GM12801 (cell line): Measurements from ENCODE around the gene RPL32.

Source experiments
- TF ChIP-seq, protein P1 (sequence below): IDR thresholded peaks from one replicate; pipeline ENCODE4 v1.5.1; 2011; ENCODE audit warnings: control low read depth; ENCODE audit not compliant: insufficient read length; ENCODE audit errors: extremely low read depth

Gene RPL32

DNA sequence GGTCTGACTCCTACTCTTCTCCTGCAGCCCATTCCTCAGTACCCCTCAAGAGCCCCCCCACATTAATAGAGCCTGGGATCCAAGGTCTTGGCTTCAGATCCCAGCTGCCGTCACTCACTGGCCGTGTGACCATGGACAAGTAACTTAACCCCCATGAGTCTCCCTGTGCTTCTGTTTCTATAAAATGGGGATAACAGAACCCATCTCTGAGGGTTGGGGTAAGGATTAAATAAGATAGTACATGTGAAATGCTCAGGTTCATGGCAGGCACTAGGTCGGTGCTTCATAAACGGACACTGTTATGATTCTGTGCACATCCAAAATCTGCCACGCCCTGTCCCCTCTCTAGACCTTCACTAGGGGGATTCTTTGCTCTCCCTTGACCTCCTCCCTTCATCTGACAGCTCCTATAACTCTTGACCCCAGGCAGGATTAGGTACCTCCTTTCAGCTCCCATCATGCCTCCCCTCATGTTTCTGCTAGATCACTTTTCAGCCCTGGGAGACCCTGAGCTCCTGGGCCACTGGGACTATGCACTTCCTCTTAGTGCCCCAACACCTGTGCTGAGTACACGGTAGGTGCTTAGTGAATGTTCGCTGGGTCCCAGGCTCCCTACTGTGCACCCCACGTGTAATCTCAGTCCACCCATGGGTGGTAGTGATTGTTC lies 43.3 kb downstream of the RPL32 start:
- TF ChIP-seq, protein P1, sequence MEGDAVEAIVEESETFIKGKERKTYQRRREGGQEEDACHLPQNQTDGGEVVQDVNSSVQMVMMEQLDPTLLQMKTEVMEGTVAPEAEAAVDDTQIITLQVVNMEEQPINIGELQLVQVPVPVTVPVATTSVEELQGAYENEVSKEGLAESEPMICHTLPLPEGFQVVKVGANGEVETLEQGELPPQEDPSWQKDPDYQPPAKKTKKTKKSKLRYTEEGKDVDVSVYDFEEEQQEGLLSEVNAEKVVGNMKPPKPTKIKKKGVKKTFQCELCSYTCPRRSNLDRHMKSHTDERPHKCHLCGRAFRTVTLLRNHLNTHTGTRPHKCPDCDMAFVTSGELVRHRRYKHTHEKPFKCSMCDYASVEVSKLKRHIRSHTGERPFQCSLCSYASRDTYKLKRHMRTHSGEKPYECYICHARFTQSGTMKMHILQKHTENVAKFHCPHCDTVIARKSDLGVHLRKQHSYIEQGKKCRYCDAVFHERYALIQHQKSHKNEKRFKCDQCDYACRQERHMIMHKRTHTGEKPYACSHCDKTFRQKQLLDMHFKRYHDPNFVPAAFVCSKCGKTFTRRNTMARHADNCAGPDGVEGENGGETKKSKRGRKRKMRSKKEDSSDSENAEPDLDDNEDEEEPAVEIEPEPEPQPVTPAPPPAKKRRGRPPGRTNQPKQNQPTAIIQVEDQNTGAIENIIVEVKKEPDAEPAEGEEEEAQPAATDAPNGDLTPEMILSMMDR: no peak

DNA sequence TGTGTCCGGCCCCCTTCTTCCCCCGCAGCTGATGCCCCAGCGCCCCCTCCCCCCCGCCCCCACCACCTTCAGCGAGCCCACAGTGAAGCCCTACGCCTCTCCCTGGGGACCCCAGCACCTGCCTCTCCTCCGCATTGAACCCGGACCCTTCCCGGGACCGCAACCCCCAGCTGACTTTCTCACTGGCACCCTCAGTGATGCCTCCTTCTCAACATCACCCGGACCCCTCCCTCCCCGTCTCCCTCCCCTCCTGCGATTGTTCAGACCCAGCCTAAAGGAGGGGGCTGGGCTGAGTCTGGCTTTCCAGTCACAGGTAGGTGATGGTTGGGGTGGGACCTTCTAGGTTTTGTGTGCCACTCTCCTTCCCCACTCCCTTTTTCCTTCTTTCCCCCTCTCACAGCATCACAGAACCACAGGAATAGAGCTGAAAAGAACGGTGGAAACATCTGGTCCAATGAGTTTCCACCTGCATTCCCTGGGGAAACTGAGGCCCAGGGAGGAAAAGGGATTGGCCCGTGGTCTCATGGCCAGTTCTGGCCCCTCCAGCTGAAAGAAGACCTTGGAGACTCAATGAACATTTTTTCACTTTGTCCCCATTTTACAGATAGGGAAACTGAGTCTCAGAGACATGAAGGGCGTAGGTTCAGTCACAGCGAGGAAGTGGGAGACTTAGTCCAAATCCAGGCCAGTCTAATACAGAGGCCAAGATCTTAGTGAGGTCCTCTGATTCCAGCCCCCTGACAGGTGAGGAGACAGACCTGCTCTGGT lies 44.1 kb downstream of the RPL32 start:
- TF ChIP-seq, protein P1: no peak

DNA sequence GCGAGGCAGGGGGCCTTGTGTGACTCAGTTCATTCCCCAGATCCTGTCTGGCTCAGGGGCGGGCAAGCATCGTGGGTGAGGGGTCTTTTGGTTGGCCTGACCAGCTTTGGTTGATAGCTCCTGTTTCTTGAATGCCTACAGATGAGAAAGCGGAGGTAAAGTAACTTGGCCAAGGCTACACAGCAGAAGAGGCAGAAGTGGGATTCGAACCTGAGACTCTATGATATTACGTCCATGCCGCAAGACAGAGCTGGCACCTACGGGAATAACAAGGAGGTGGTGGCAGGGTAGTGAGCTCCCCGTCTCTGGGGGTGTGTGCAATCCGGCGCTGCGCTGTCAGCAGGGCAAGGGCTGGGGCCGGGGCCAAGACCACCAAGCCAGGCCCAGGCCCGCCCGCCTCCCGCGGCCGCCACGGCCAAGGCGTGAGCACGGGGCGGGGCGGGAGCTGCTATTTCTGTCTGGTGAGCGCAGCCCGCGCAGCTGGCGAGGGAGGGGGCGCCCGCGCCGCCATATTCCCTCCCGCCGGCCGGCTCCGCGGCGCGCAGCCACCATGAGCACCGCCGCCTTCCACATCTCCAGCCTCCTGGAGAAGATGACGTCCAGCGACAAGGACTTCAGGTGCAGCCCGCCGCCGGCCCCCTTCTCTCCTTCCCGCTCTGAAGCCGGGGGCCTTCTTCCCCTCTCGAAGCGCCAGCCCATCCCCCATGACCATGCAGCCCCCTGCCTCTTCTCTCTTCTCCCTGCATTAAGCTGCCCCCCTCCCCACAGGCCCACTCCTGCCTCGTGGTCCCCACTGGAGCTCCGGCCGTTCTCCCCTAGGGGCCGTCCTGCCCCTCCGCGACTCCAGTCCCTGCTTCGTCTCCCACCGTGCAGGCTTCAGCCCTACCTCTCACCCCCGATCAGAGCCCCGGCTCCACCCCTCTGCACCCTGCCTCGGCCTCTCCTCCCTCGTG lies 44.9 kb downstream of the RPL32 start, which contains the start of gene CAND2:
Gene CAND2, plus strand, starts transcription at position 510 of the 953 bp plus-strand sequence. Its CDS starts 41 bp downstream, at position 551.
- TF ChIP-seq, protein P1: no peak

DNA sequence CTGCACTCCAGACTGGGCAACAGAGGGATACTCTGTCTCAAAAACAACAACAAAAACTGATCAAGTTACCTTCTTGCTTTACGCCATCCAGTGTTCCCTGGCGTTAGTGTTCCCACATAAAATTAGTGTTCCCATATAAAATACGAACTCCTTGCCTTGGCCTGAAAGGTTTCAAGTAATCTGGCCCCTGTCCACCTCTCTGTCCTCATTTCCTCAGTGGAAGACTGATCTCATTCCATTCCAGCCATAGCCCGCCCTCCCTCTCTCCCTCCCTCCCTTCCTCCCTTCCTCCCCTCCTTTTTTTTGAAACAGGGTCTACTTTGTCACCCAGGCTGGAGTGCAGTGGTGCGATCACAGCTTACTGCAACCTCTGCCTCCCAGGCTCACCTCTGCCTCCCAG lies 47.7 kb downstream of the RPL32 start:
- TF ChIP-seq, protein P1: no peak

DNA sequence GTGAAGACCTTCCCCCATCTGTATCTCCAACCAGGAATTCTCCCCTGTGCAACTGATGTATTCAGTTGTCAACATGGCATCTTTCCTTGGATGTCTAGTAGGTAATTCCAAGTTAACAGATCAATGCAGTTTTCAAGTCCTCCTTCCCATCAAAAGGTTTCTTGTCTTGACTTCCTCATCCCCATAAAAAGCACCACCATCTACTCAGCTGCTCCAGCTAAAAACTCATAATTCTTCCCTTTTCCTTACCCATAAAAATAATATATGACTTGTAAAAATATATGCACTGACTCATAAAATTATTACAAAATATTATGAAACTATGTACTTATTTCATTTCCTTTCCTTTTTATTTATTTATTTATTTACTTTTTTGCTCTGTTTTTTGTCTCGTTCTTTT lies 49.9 kb downstream of the RPL32 start:
- TF ChIP-seq, protein P1: no peak

DNA sequence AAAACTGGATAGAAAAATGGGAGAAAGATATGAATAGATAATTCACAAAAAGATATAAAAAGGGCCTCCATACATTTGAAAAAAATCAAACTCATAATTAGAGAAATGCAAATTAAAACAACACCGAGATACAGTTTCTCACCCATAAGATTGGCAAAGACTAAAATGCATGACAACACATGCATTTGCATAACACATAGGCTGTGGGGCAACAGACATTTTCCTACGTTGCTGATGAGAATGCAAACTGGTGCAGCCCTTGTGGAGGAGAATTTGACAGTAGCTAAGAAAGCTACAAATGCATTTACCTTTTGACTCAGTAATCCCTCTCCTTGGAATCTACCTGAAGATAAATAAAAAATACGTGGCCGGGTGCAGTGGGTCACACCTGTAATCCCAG lies 56.3 kb downstream of the RPL32 start:
- TF ChIP-seq, protein P1: no peak
